K562 (cell line): Measurements from ENCODE around the gene PPAN. TPM values are rescaled to one million over a fixed set of nuclear protein-coding genes. Genes with fewer than 3 reads are reported as not detected.

Source experiments
- ATF7 ChIP-seq: fragments of 450-650 bp; IDR thresholded peaks from 2 replicates; pipeline ENCODE4 v1.7.1; 2014; ENCODE audit warnings: mild to moderate bottlenecking, moderate library complexity
- BCL6 ChIP-seq: fragments of 250-450 bp; sonication (Bioruptor Pico); IDR thresholded peaks from 2 replicates; pipeline ENCODE4 v1.4.0; 2020
- CCAR2 ChIP-seq: fragments of 200-400 bp; formaldehyde crosslinking; IDR thresholded peaks from 2 replicates; pipeline ENCODE4 v1.6.1; 2017; ENCODE audit warnings: mild to moderate bottlenecking, low read depth, low read length
- ERF ChIP-seq: fragments of 450-650 bp; formaldehyde crosslinking; IDR thresholded peaks from 2 replicates; pipeline ENCODE4 v1.4.0; 2020; ENCODE audit warnings: mild to moderate bottlenecking, mixed read lengths
- GTF2F1 ChIP-seq: IDR thresholded peaks from 2 replicates; pipeline ENCODE4 v1.6.1; 2011; ENCODE audit warnings: low read depth, low read length, improper control_type of control experiment
- HBP1 ChIP-seq: fragments of 450-650 bp; formaldehyde crosslinking; IDR thresholded peaks from 2 replicates; pipeline ENCODE4 v1.4.0; 2022; ENCODE audit warnings: missing genetic modification characterization
- HDAC1 ChIP-seq, 2 experiments: fragments of 450-650 bp; IDR thresholded peaks; 2 replicates each; pipeline ENCODE4 v1.6.1; 2016 to 2017; ENCODE audit warnings: inconsistent platforms in 1 of 2, mild to moderate bottlenecking in 1 of 2, moderate library complexity in 1 of 2
- IFI16 ChIP-seq: fragments of 250-450 bp; sonication (Bioruptor Pico); IDR thresholded peaks from 2 replicates; pipeline ENCODE4 v2.1.2; 2022; ENCODE audit warnings: mild to moderate bottlenecking, inconsistent platforms
- KDM1A ChIP-seq, 2 experiments: fragments of 450-650 bp; IDR thresholded peaks; 2 replicates each; pipeline ENCODE4 v1.6.1; 2016; ENCODE audit warnings: mild to moderate bottlenecking in 2 of 2
- MCM5 ChIP-seq: fragments of 450-650 bp; IDR thresholded peaks from 2 replicates; pipeline ENCODE4 v1.6.1; 2016; ENCODE audit warnings: low read depth
- MTA3 ChIP-seq: fragments of 450-650 bp; formaldehyde crosslinking; IDR thresholded peaks from 2 replicates; pipeline ENCODE4 v1.6.1; 2017; ENCODE audit warnings: mild to moderate bottlenecking, borderline replicate concordance
- NFXL1 ChIP-seq: fragments of 450-650 bp; formaldehyde crosslinking; IDR thresholded peaks from 2 replicates; pipeline ENCODE4 v1.4.0; 2021; ENCODE audit warnings: mild to moderate bottlenecking
- RBM25 ChIP-seq: fragments of 200-400 bp; formaldehyde crosslinking; IDR thresholded peaks from 2 replicates; pipeline ENCODE4 v1.6.1; 2018; ENCODE audit warnings: low read length, low read depth, moderate library complexity; ENCODE audit not compliant: severe bottlenecking
- RERE ChIP-seq: sonication (generic); formaldehyde crosslinking; IDR thresholded peaks from 2 replicates; pipeline ENCODE4 v1.8.0; 2023; ENCODE audit warnings: missing genetic modification reagents, mild to moderate bottlenecking, borderline replicate concordance
- SIN3B ChIP-seq: fragments of 450-650 bp; IDR thresholded peaks from 2 replicates; pipeline ENCODE4 v1.6.1; 2017; ENCODE audit warnings: low read depth, mild to moderate bottlenecking, moderate library complexity
- TARDBP ChIP-seq: fragments of 450-650 bp; IDR thresholded peaks from 2 replicates; pipeline ENCODE4 v1.6.1; 2016
- TBL1XR1 ChIP-seq, 2 experiments: IDR thresholded peaks; 2 replicates each; pipeline ENCODE4 v1.6.1; 2012; ENCODE audit warnings: improper control_type of control experiment in 2 of 2, low read length in 2 of 2, mild to moderate bottlenecking in 1 of 2
- TFE3 ChIP-seq: fragments of 450-650 bp; formaldehyde crosslinking; IDR thresholded peaks from 2 replicates; pipeline ENCODE4 v1.4.0; 2020; ENCODE audit warnings: mild to moderate bottlenecking, mixed read lengths
- ZBTB1 ChIP-seq: sonication (generic); formaldehyde crosslinking; IDR thresholded peaks from 2 replicates; pipeline ENCODE4 v1.8.1; 2023; ENCODE audit warnings: missing genetic modification reagents, low read depth, mild to moderate bottlenecking, borderline replicate concordance
- ZNF175 ChIP-seq: fragments of 200-800 bp; sonication (Bioruptor generic); IDR thresholded peaks from 2 replicates; pipeline ENCODE4 v1.6.1; 2016; ENCODE audit warnings: low read depth, mild to moderate bottlenecking, missing genetic modification characterization, missing compliant biosample characterization
- ZNF512 ChIP-seq: IDR thresholded peaks from 2 replicates; pipeline ENCODE4 v1.6.1; 2016; ENCODE audit warnings: missing genetic modification characterization, missing compliant biosample characterization
- ZNF77 ChIP-seq: fragments of 250-450 bp; sonication (Bioruptor Pico); IDR thresholded peaks from 2 replicates; pipeline ENCODE4 v1.5.0; 2020
- polyA plus RNA-seq, 8 experiments: library from polyadenylated mRNA; depleted of rRNA in 4 of 8; stranded (reverse) in 5 of 8; unstranded in 3 of 8; fragments of >200 nt; fragmentation: Nextera tagmentation in 2 of 8; fragmentation: Illumina TruSeq in 1 of 8; extraction: Ambion mirVana in 2 of 8; extraction: Trizol in 1 of 8; gene quantifications; 2 replicates each; pipeline versions ENCODE4 v1.2.1 to v1.2.3, GENCODE V29; 2011 to 2014; ENCODE audit warnings: inconsistent platforms in 1 of 8, missing spikeins in 1 of 8
- total RNA-seq, 7 experiments: library from RNA; depleted of rRNA in 6 of 7; stranded (reverse); fragments of >200 nt in 6 of 7; fragmentation: Illumina TruSeq in 2 of 7; extraction: Trizol in 2 of 7; gene quantifications; 2 replicates each; pipeline versions ENCODE4 v1.2.1 to v1.2.3, GENCODE V29; 2011 to 2021; ENCODE audit warnings: low replicate concordance in 1 of 7

The PPAN gene
- total and polyA plus RNA-seq, 9 of the 15 experiments (the other 6 are each of a cell fraction or from before 2014, with no cell fraction given): 2.2 to 129 (median 59.1) TPM

GRCh38 chr19:10076535-10076934 lies 29.6 kb upstream of the PPAN start (continued):
- peak; percentile 75 for TF ChIP-seq ZNF512 (tag)
- no peak for TF ChIP-seq GTF2F1
- no peak for TF ChIP-seq BCL6 (CRISPR knock-in tag)
- TF ChIP-seq ZNF77 (CRISPR knock-in tag): no peak
- no peak for TF ChIP-seq ZNF175
- no peak for TF ChIP-seq TBL1XR1 (IDR thresholded peaks at IDR 0.05; ENCODE audit: low read length in 2 of 2)
- TF ChIP-seq ZBTB1 (CRISPR knock-in tag): no peak
- no peak for TF ChIP-seq RERE (CRISPR knock-in tag)
- no peak for TF ChIP-seq TFE3 (CRISPR knock-in tag)
- TF ChIP-seq NFXL1 (CRISPR knock-in tag): no peak
- no peak for TF ChIP-seq ATF7
- no peak for TF ChIP-seq MTA3
- TF ChIP-seq ERF (CRISPR knock-in tag): no peak
- TF ChIP-seq TARDBP: no peak
- no peak for TF ChIP-seq IFI16 (CRISPR knock-in tag)
- TF ChIP-seq CCAR2: no peak
- TF ChIP-seq KDM1A (IDR thresholded peaks at IDR 0.05): no peak
- TF ChIP-seq RBM25: no peak
- no peak for TF ChIP-seq SIN3B
- TF ChIP-seq HDAC1 (IDR thresholded peaks at IDR 0.05): 0 out of 4 replicates have a peak, but pooled peaks of 1 of the 2 experiments have one; percentile 27
- 0 out of 2 replicates have a peak, but pooled peaks have one; percentile 36 for TF ChIP-seq HBP1
- TF ChIP-seq MCM5: no peak
